K562 (cell line): Measurements from ENCODE around the gene YBX2. TPM values are rescaled to one million over a fixed set of nuclear protein-coding genes. Genes with fewer than 3 reads are reported as not detected.

Experiments
- ARID3B ChIP-seq: fragments of 250-450 bp; sonication (Bioruptor Pico); IDR thresholded peaks from 2 replicates; pipeline ENCODE4 v1.4.0; 2020; ENCODE audit warnings: borderline replicate concordance
- E2F4 ChIP-seq: sonication (generic); formaldehyde crosslinking; IDR thresholded peaks from 2 replicates; pipeline ENCODE4 v1.8.0; 2022; ENCODE audit warnings: mild to moderate bottlenecking, low read depth, missing genetic modification reagents
- FOXA1 ChIP-seq: fragments of 450-650 bp; IDR thresholded peaks from 2 replicates; pipeline ENCODE4 v1.6.1; 2016; ENCODE audit warnings: mild to moderate bottlenecking, borderline replicate concordance
- HEY1 ChIP-seq: fragments of 250-450 bp; sonication (Bioruptor Pico); IDR thresholded peaks from 2 replicates; pipeline ENCODE4 v1.5.0; 2020; ENCODE audit warnings: mild to moderate bottlenecking, moderate library complexity, borderline replicate concordance
- KDM4B ChIP-seq, 2 experiments: fragments of 450-650 bp in 1 of 2; sonication (generic) in 1 of 2; IDR thresholded peaks; 2 replicates each; pipeline ENCODE4 v1.6.1; 2016 to 2017; ENCODE audit warnings: borderline replicate concordance in 2 of 2, antibody characterized with exemption in 1 of 2, low read depth in 1 of 2, mild to moderate bottlenecking in 1 of 2
- PREB ChIP-seq: sonication (generic); formaldehyde crosslinking; IDR thresholded peaks from 2 replicates; pipeline ENCODE4 v1.8.1; 2023; ENCODE audit warnings: mild to moderate bottlenecking, missing genetic modification reagents
- SETDB1 ChIP-seq: IDR thresholded peaks from one replicate; pipeline ENCODE4 v1.6.1; 2012; ENCODE audit warnings: low read length, control low read depth, inconsistent platforms
- SFPQ ChIP-seq: fragments of 200-400 bp; formaldehyde crosslinking; IDR thresholded peaks from 2 replicates; pipeline ENCODE4 v1.6.1; 2017; ENCODE audit warnings: mild to moderate bottlenecking, low read depth, low read length, moderate library complexity
- SMAD4 ChIP-seq: fragments of 250-450 bp; sonication (Bioruptor Pico); conservative IDR thresholded peaks from 2 replicates; pipeline ENCODE4 v1.8.0; 2021; ENCODE audit warnings: inconsistent platforms, mild to moderate bottlenecking, moderate library complexity
- SRSF9 ChIP-seq: fragments of 200-400 bp; formaldehyde crosslinking; IDR thresholded peaks from 2 replicates; pipeline ENCODE4 v1.6.1; 2017; ENCODE audit warnings: low read depth, low read length, borderline replicate concordance
- TAF7 ChIP-seq: fragments of 450-650 bp; IDR thresholded peaks from 2 replicates; pipeline ENCODE4 v1.6.1; 2016; ENCODE audit warnings: missing genetic modification characterization, missing compliant biosample characterization
- ZBTB17 ChIP-seq: fragments of 450-650 bp; formaldehyde crosslinking; IDR thresholded peaks from 2 replicates; pipeline ENCODE4 v1.4.0; 2020; ENCODE audit warnings: mild to moderate bottlenecking
- ZHX1 ChIP-seq: fragments of 150-350 bp; conservative IDR thresholded peaks from 2 replicates; pipeline ENCODE4 v1.6.1; 2014; ENCODE audit warnings: low read length
- ZNF23 ChIP-seq: fragments of 250-450 bp; sonication (Bioruptor Pico); IDR thresholded peaks from 2 replicates; pipeline ENCODE4 v1.4.0; 2020; ENCODE audit warnings: mild to moderate bottlenecking
- ZNF280A ChIP-seq: fragments of 450-650 bp; IDR thresholded peaks from 2 replicates; pipeline ENCODE4 v1.6.1; 2018; ENCODE audit warnings: mild to moderate bottlenecking, low read depth; ENCODE audit not compliant: partially characterized antibody
- ZNF57 ChIP-seq: fragments of 450-650 bp; formaldehyde crosslinking; IDR thresholded peaks from 2 replicates; pipeline ENCODE4 v1.4.0; 2020; ENCODE audit warnings: mild to moderate bottlenecking, moderate library complexity
- polyA plus RNA-seq, 8 experiments: library from polyadenylated mRNA; depleted of rRNA in 4 of 8; stranded (reverse) in 5 of 8; unstranded in 3 of 8; fragments of >200 nt; fragmentation: Nextera tagmentation in 2 of 8; fragmentation: Illumina TruSeq in 1 of 8; extraction: Ambion mirVana in 2 of 8; extraction: Trizol in 1 of 8; gene quantifications; 2 replicates each; pipeline versions ENCODE4 v1.2.1 to v1.2.3, GENCODE V29; 2011 to 2014; ENCODE audit warnings: inconsistent platforms in 1 of 8, missing spikeins in 1 of 8
- total RNA-seq, 7 experiments: library from RNA; depleted of rRNA in 6 of 7; stranded (reverse); fragments of >200 nt in 6 of 7; fragmentation: Illumina TruSeq in 2 of 7; extraction: Trizol in 2 of 7; gene quantifications; 2 replicates each; pipeline versions ENCODE4 v1.2.1 to v1.2.3, GENCODE V29; 2011 to 2021; ENCODE audit warnings: low replicate concordance in 1 of 7

Gene YBX2
- total and polyA plus RNA-seq, 9 of the 15 experiments (the other 6 are each of a cell fraction or from before 2014, with no cell fraction given): 0.03 to 0.59 (median 0.27) TPM; not detected in 6

GRCh38 chr17:7252176-7253043, 42.0 kb downstream of the YBX2 start, which contains the start of gene ELP5 (continued):
- TF ChIP-seq ARID3B (CRISPR knock-in tag): no peak
- TF ChIP-seq ZNF57 (CRISPR knock-in tag): no peak
- no peak for TF ChIP-seq PREB (CRISPR knock-in tag)
- no peak for TF ChIP-seq SETDB1
- no peak for TF ChIP-seq ZHX1
- peak in 1 of 2 experiments; percentile 69; a peak in 1 of 4 replicates for TF ChIP-seq KDM4B (IDR thresholded peaks at IDR 0.05; ENCODE audit: borderline replicate concordance in 2 of 2, low read depth in 1 of 2)
- no peak for TF ChIP-seq ZNF23 (CRISPR knock-in tag)
- TF ChIP-seq SRSF9: no peak
- peak; percentile 62 for TF ChIP-seq TAF7 (tag)
- TF ChIP-seq ZNF280A: no peak
- TF ChIP-seq ZBTB17 (CRISPR knock-in tag): no peak
- TF ChIP-seq FOXA1: no peak
- TF ChIP-seq SMAD4 (CRISPR knock-in tag): no peak
- no peak for TF ChIP-seq SFPQ
- no peak for TF ChIP-seq HEY1 (CRISPR knock-in tag)
- TF ChIP-seq E2F4 (CRISPR knock-in tag): no peak
